Mesendoderm (in vitro differentiated cells): ENCODE results near the gene ZFP36.
A peak's percentile ranks its signal among the peaks of the same experiment; 100 is the strongest.

Experiments used
- DNase-seq: peaks from one replicate; pipeline ENCODE4 v3.0.0; 2013
- H2AK5ac ChIP-seq: 2 replicates; pipeline ENCODE4 v1.6.1; 2013; ENCODE audit warnings: low read length, inconsistent platforms
- H2BK120ac ChIP-seq: 2 replicates; pipeline ENCODE4 v1.6.1; 2013; ENCODE audit warnings: low read depth, mild to moderate bottlenecking, low read length, moderate library complexity, mixed read lengths
- H2BK15ac ChIP-seq: replicated peaks from 2 replicates; pipeline ENCODE4 v1.6.1; 2013; ENCODE audit warnings: low read depth, mild to moderate bottlenecking, moderate library complexity
- H2BK5ac ChIP-seq: 2 replicates; pipeline ENCODE4 v1.6.1; 2013; ENCODE audit warnings: low read length, inconsistent platforms
- H3K18ac ChIP-seq: 2 replicates; pipeline ENCODE4 v1.6.1; 2013; ENCODE audit warnings: mild to moderate bottlenecking, low read length, mixed read lengths
- H3K23ac ChIP-seq: one replicate; pipeline ENCODE4 v1.6.1; 2013; ENCODE audit warnings: low read length
- H3K27ac ChIP-seq: 2 replicates; pipeline ENCODE4 v1.5.1; 2013; ENCODE audit warnings: low read depth, mild to moderate bottlenecking, inconsistent platforms, low read length, moderate library complexity
- H3K27me3 ChIP-seq: 2 replicates; pipeline ENCODE4 v1.6.1; 2013; ENCODE audit warnings: low read length, control low read depth, mild to moderate bottlenecking, inconsistent platforms; ENCODE audit not compliant: insufficient read depth, poor library complexity
- H3K36me3 ChIP-seq: 2 replicates; pipeline ENCODE4 v1.6.1; 2013; ENCODE audit warnings: low read length, inconsistent platforms; ENCODE audit not compliant: control insufficient read depth, insufficient read depth
- H3K4ac ChIP-seq: one replicate; pipeline ENCODE4 v1.6.1; 2013; ENCODE audit warnings: low read depth, mild to moderate bottlenecking, low read length, moderate library complexity
- H3K4me1 ChIP-seq: 2 replicates; pipeline ENCODE4 v1.6.1; 2013; ENCODE audit warnings: low read depth, low read length, inconsistent platforms; ENCODE audit not compliant: control insufficient read depth
- H3K4me2 ChIP-seq: 2 replicates; pipeline ENCODE4 v1.6.1; 2013; ENCODE audit warnings: low read length
- H3K4me3 ChIP-seq: 2 replicates; pipeline ENCODE4 v1.5.1; 2013; ENCODE audit warnings: mild to moderate bottlenecking, low read length
- H3K56ac ChIP-seq: one replicate; pipeline ENCODE4 v1.6.1; 2013; ENCODE audit warnings: low read length
- H3K79me1 ChIP-seq: 2 replicates; pipeline ENCODE4 v1.6.1; 2013; ENCODE audit warnings: low read length, inconsistent platforms
- H3K79me2 ChIP-seq: 2 replicates; pipeline ENCODE4 v1.6.1; 2013; ENCODE audit warnings: mild to moderate bottlenecking, low read length; ENCODE audit not compliant: control insufficient read depth, insufficient read depth
- H3K9ac ChIP-seq: 2 replicates; pipeline ENCODE4 v1.6.1; 2013; ENCODE audit warnings: low read length, inconsistent platforms
- H4K5ac ChIP-seq: one replicate; pipeline ENCODE4 v1.6.1; 2013; ENCODE audit warnings: low read length
- H4K8ac ChIP-seq: one replicate; pipeline ENCODE4 v1.6.1; 2013; ENCODE audit warnings: low read depth, mild to moderate bottlenecking, control low read depth, low read length, moderate library complexity
- WGBS: extraction: QIAGEN DNeasy Blood & Tissue Kit; methylation state at CpG from one replicate; pipeline ENCODE4 v1.1.7; 2013; ENCODE audit warnings: low lambda C conversion rate, missing lambda C conversion rate; ENCODE audit not compliant: insufficient coverage; ENCODE audit errors: extremely low coverage; 5-methylcytosine and 5-hydroxymethylcytosine counted together

ZFP36 gene

DNA sequence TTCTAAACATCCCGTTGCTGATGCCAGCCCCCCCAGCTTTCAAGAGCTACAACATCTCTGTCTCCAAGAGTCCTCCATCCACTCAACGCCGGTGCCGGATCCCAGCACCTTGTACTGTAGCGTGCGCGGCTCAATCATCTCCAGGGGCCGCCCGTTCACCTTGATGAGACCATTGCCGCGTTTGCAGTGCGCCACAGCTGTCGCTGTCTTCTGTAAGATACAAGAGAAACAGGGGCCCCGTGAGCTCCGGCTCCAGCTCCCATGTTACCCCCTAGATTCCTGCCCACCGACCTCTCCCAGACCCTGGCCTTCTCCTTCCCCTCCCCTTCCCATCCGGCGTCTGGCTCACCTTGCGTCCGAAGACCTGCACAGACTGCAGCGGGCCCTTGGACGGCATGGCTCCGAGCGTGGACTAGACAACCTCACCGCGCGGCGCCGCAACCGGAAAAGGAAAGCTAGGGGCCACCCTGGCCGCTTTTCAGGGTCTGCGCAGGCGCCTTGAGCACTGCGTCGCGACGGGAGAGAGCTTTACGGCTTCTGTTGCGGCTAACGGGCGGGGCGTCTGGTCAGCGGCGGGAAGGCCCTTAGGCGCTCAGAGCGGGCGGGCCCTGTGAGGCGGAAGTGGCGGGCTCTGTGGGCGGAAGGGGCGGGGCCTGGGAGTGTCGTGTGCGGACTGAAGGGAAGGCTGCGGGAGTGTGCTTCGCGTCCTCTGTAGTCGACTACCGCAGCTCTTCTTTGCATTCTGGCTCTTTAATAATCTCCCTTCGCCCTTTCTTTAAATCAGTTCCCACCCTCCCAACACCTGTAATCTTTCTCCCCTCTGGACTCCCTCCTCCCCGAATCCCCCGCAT lies 29.1 kb downstream of the ZFP36 start, which contains the start of gene RPS16:
TSS of gene RPS16 (minus strand) at position 451 of the 851 bp plus-strand sequence. CDS start at position 397, 54 bp downstream.
- Histone ChIP-seq H2AK5ac (peak within 1 kb of the TSS; percentile 98), H3K18ac (peak within 1 kb of the TSS; percentile 78), H3K79me2 (peaks cover 25% of the 10 kb centered on the region), H3K4me2 (peak within 1 kb of the TSS; percentile 88), H3K4me1 (peaks cover 11% of the 10 kb centered on the region), H3K4me3 (peak within 1 kb of the TSS; percentile 97), H3K4ac (peak within 1 kb of the TSS; percentile 91), H2BK15ac (no peak within 1 kb of the TSS), H2BK5ac (peak within 1 kb of the TSS; percentile 92), H4K5ac (peak within 1 kb of the TSS; percentile 79), H4K8ac (no peak within 1 kb of the TSS), H3K9ac (peak within 1 kb of the TSS; percentile 99), H3K23ac (peak within 1 kb of the TSS; percentile 85), H3K27me3 (no peaks in the 10 kb centered on the region), H2BK120ac (peak within 1 kb of the TSS; percentile 7), H3K79me1 (peaks cover 16% of the 10 kb centered on the region), H3K27ac (peak within 1 kb of the TSS; percentile 88), H3K36me3 (peaks cover 21% of the 10 kb centered on the region), H3K56ac (peak within 1 kb of the TSS; percentile 100)
- peak; percentile 98 for DNase-seq
- no CpG with 5 or more reads among the region's 61 CpGs for WGBS

DNA sequence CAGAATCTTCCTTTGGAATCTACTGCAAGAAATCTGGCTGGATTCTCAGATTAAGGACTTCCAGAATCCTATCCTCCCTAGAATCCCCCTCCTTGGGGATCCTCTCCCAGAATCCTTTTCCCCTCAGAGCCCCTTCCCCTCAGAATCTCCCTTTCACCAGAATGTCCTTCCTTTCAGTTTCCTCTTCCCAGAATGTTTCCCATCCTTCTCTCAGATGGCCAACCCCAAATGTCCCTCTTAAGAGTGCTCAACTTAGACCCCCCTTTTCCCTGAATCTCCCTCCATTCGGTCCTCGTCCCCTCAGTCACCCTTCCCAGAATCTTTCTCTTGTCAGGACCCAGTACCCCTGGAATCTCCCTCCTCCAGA lies 29.7 kb downstream of the ZFP36 start:
- Histone ChIP-seq H3K18ac (peak overlapping the region; percentile 78), H2BK120ac (peak overlapping the region; percentile 7), H2AK5ac (peak overlapping the region; percentile 28), H2BK15ac (no peak overlapping the region), H3K4me3 (peak overlapping the region; percentile 66), H3K23ac (no peak overlapping the region), H2BK5ac (no peak overlapping the region), H4K5ac (peak overlapping the region; percentile 79), H3K27ac (peak overlapping the region; percentile 88), H3K27me3 (no peaks in the 10 kb centered on the region), H3K56ac (peak overlapping the region; percentile 91), H3K9ac (peak overlapping the region; percentile 77), H4K8ac (no peak overlapping the region), H3K4ac (peak overlapping the region; percentile 91), H3K4me2 (peak overlapping the region; percentile 88), H3K4me1 (peaks cover 9% of the 10 kb centered on the region), H3K36me3 (peaks cover 21% of the 10 kb centered on the region), H3K79me1 (peaks cover 16% of the 10 kb centered on the region), H3K79me2 (peaks cover 25% of the 10 kb centered on the region)
- no peak for DNase-seq
- WGBS: no CpG with 5 or more reads among the region's 2 CpGs

- WGBS: no CpG with 5 or more reads among the region's 9 CpGs
- H3K4me2 ChIP-seq: no peak overlapping the region
- H4K5ac ChIP-seq: no peak overlapping the region
- no peaks in the 10 kb centered on the region for H3K27me3 ChIP-seq
- no peak overlapping the region for H3K9ac ChIP-seq
- H3K4ac ChIP-seq: no peak overlapping the region
- peaks cover 23% of the 10 kb centered on the region for H3K79me2 ChIP-seq
- no peak overlapping the region for H2BK15ac ChIP-seq
- no peak overlapping the region for H3K23ac ChIP-seq
- no peak overlapping the region for H2AK5ac ChIP-seq
- no peak overlapping the region for H3K56ac ChIP-seq
- H2BK5ac ChIP-seq: no peak overlapping the region
- H3K79me1 ChIP-seq: peaks cover 11% of the 10 kb centered on the region
- peaks cover 11% of the 10 kb centered on the region for H3K36me3 ChIP-seq
- peaks cover 9% of the 10 kb centered on the region for H3K4me1 ChIP-seq
- no peak overlapping the region for H3K27ac ChIP-seq
- H4K8ac ChIP-seq: no peak overlapping the region
- H3K4me3 ChIP-seq: no peak overlapping the region
- DNase-seq: peak; percentile 71
- no peak overlapping the region for H3K18ac ChIP-seq
- no peak overlapping the region for H2BK120ac ChIP-seq
These were observed 31.8 kb downstream of the ZFP36 start for GRCh38 chr19:39438270-39438934.

DNA sequence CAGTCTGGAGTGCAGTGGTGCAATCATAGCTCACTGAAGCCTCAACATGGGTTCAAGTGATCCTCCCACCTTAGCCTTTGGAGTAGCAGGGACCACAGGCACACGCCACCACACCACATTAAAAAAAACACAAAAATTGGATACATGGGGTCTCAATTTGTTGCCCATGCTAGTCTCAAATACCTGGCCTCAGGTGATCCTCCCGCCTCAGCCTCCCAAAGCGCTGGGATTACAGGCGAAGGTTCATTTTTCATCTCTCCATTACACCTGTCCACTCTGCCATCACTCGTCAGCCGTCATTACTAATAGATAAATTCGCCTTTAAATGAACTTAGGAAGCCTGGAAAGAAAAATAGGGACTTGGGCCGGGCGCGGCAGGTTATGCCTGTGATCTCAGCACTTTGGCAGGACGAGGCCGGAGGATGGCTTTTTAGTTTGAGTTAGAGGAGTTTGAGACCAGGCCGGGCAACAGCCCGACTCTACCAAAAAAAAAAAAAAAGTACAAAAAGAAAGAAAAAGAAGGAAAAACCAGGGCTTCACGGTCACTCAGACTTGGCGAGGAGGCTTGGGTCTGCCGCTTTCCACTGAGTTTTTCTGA lies 38.0 kb downstream of the ZFP36 start:
- peak; percentile 38 for DNase-seq
- peaks cover 2% of the 10 kb centered on the region for H3K4me1 ChIP-seq
- no peak overlapping the region for H2BK120ac ChIP-seq
- peak overlapping the region; percentile 40 for H3K18ac ChIP-seq
- no peaks in the 10 kb centered on the region for H3K27me3 ChIP-seq
- peak overlapping the region; percentile 54 for H3K27ac ChIP-seq
- H3K79me1 ChIP-seq: peaks cover 15% of the 10 kb centered on the region
- H3K79me2 ChIP-seq: peaks cover 44% of the 10 kb centered on the region
- H4K8ac ChIP-seq: no peak overlapping the region
- H3K36me3 ChIP-seq: no peaks in the 10 kb centered on the region
- H3K56ac ChIP-seq: peak overlapping the region; percentile 95
- H3K4me3 ChIP-seq: peak overlapping the region; percentile 98
- peak overlapping the region; percentile 66 for H3K4ac ChIP-seq
- H2BK15ac ChIP-seq: no peak overlapping the region
- WGBS: no CpG with 5 or more reads among the region's 17 CpGs
- peak overlapping the region; percentile 87 for H3K4me2 ChIP-seq
- H3K9ac ChIP-seq: peak overlapping the region; percentile 99
- no peak overlapping the region for H2AK5ac ChIP-seq
- H3K23ac ChIP-seq: no peak overlapping the region
- H2BK5ac ChIP-seq: peak overlapping the region; percentile 39
- peak overlapping the region; percentile 33 for H4K5ac ChIP-seq

DNA sequence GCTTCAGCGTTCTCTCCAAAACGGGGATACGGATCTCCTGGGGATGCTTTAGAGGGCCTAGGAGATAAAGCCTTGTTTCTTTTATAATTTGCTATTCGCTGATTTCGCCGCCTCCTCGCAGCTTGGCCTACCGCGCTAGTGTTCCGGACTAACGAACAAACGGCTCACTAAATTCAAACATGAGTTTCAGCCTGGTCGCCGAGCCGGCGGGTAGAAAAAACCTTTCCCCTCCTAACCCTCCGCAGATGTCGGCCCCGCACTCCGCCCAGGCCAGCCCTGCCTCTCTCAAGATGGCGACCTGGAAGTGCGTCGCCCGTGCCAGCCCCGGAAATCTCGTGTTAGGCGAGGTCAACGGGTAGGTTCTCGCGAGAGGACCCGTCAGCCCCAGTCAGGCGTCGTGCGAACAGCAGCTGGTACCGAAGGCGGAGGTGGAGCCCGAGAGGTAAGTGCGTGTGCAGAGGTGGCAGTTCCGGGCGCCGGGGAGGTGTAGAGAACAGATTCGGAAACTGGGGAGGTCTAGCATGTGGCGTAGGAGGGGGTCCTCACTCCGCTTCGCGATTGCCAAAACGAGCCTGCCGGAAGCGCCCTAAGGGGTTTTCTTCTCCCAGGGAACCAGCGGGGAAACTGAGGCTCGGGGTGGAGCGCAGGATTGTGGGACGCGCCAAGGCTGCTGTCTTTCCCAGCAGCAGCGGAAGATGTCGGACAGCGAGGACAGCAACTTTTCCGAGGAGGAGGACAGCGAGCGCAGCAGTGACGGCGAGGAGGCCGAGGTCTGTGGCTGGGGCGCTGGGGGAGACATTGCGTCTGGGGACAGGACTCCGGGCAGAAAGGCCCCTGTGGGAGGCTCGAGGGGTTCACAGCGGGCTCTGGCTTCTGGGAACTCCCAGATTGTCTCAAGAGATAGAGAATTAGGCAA lies 38.8 kb downstream of the ZFP36 start, which contains the start of gene SUPT5H:
TSS of gene SUPT5H (plus strand) at position 387 of the 916 bp plus-strand sequence. CDS start at position 696, 309 bp downstream.
- H3K4me2 ChIP-seq: peak within 1 kb of the TSS; percentile 87
- H3K79me2 ChIP-seq: peaks cover 51% of the 10 kb centered on the region
- peak within 1 kb of the TSS; percentile 99 for H3K9ac ChIP-seq
- peak within 1 kb of the TSS; percentile 90 for H3K4ac ChIP-seq
- H3K56ac ChIP-seq: peak within 1 kb of the TSS; percentile 99
- peak within 1 kb of the TSS; percentile 40 for H3K18ac ChIP-seq
- peak within 1 kb of the TSS; percentile 54 for H3K27ac ChIP-seq
- no peak within 1 kb of the TSS for H2BK120ac ChIP-seq
- peak within 1 kb of the TSS; percentile 72 for H2AK5ac ChIP-seq
- DNase-seq: peak; percentile 99
- no peaks in the 10 kb centered on the region for H3K27me3 ChIP-seq
- peaks cover 17% of the 10 kb centered on the region for H3K79me1 ChIP-seq
- H3K23ac ChIP-seq: peak within 1 kb of the TSS; percentile 94
- H2BK5ac ChIP-seq: peak within 1 kb of the TSS; percentile 56
- H3K4me1 ChIP-seq: peaks cover 2% of the 10 kb centered on the region
- H2BK15ac ChIP-seq: no peak within 1 kb of the TSS
- no CpG with 5 or more reads among the region's 68 CpGs for WGBS
- peak within 1 kb of the TSS; percentile 33 for H4K5ac ChIP-seq
- no peaks in the 10 kb centered on the region for H3K36me3 ChIP-seq
- peak within 1 kb of the TSS; percentile 98 for H3K4me3 ChIP-seq
- no peak within 1 kb of the TSS for H4K8ac ChIP-seq
